Uterus (tissue), 4 donors: ENCODE measurements around the gene PPP1R3D. TPM values are rescaled to one million over a fixed set of nuclear protein-coding genes. Genes with fewer than 3 reads are reported as not detected.
"Not testable (repeated sequence)": the region's sequence is repeated elsewhere in the genome, so short reads cannot be mapped to it uniquely, and the experiment has no call there.

ENCODE experiments used
- DNase-seq, 2 donors: peaks; one replicate each; pipeline ENCODE4 v3.0.0-alpha.2; 2019 to 2020
- H3K27ac ChIP-seq, 2 donors: fragments of 200-600 bp; sonication (generic); 1 replicate in 1 of 2; 2 replicates in 1 of 2; pipeline ENCODE4 v1.5.1; 2016 to 2018
- H3K27me3 ChIP-seq, 2 donors: fragments of 200-600 bp; sonication (generic); one replicate each; pipeline ENCODE4 v1.5.1; 2018 to 2019; ENCODE audit warnings: control low read depth in 1 of 2
- H3K36me3 ChIP-seq, 2 donors: fragments of 200-600 bp; sonication (generic); one replicate each; pipeline ENCODE4 v1.5.1; 2019; ENCODE audit warnings: control low read depth in 1 of 2
- H3K4me1 ChIP-seq, 2 donors: fragments of 200-600 bp; sonication (generic); one replicate each; pipeline ENCODE4 v1.5.1; 2018 to 2019; ENCODE audit warnings: control low read depth in 1 of 2
- H3K4me3 ChIP-seq, 2 donors: fragments of 200-600 bp; sonication (generic); 1 replicate in 1 of 2; 2 replicates in 1 of 2; pipeline ENCODE4 v1.5.1; 2018 to 2019; ENCODE audit warnings: mild to moderate bottlenecking in 1 of 2
- H3K9me3 ChIP-seq, 2 donors: fragments of 200-600 bp; sonication (generic); one replicate each; pipeline ENCODE4 v1.5.1; 2019; ENCODE audit warnings: control low read depth in 1 of 2
- POLR2A ChIP-seq, 2 donors: fragments of 450-650 bp; IDR thresholded peaks; one replicate each; pipeline ENCODE4 v1.6.1; 2016; ENCODE audit warnings: antibody characterized with exemption in 2 of 2, mild to moderate bottlenecking in 1 of 2, moderate library complexity in 1 of 2
- intact Hi-C: fragments of 100-400 bp; cut with DNase I; formaldehyde crosslinking; loops from one replicate; pipeline ENCODE4 v1.15.1; 2023; ENCODE audit warnings: low total_unique reads
- total RNA-seq, 4 donors: library from RNA; depleted of rRNA in 3 of 4; stranded (reverse); fragments of >200 nt in 3 of 4; gene quantifications; one replicate each; pipeline versions ENCODE4 v1.1.0 to v1.2.4, GENCODE V29; 2014 to 2023
- TF ChIP-seq, protein P1 (sequence below), 4 experiments: fragments of 200-600 bp in 2 of 4; fragments of 450-650 bp in 2 of 4; sonication (generic) in 2 of 4; IDR thresholded peaks; one replicate each; pipeline ENCODE4 v1.5.1; 2016 to 2019; ENCODE audit warnings: antibody characterized with exemption in 4 of 4, mild to moderate bottlenecking in 2 of 4, moderate library complexity in 1 of 4
- donor health status: DM: yes; HTN: yes; CAD: no.

PPP1R3D gene
- total RNA-seq, 4 donors from 2014 or later = 1.3 to 10.1 (median 8.7) TPM

GRCh38 chr20:59891581-59891980 is 48.5 kb downstream of the PPP1R3D start:
- Histone ChIP-seq H3K27me3 (no peaks in the 10 kb centered on the region), H3K27ac (no peak overlapping the region), H3K4me3 (no peak overlapping the region), H3K9me3 (no peaks in the 10 kb centered on the region), H3K4me1 (no peaks in the 10 kb centered on the region), H3K36me3 (no peaks in the 10 kb centered on the region)
- intact Hi-C loops = no loop called here
- TF ChIP-seq POLR2A (IDR thresholded peaks at IDR 0.05) = no peak
- no peak for DNase-seq

DNA sequence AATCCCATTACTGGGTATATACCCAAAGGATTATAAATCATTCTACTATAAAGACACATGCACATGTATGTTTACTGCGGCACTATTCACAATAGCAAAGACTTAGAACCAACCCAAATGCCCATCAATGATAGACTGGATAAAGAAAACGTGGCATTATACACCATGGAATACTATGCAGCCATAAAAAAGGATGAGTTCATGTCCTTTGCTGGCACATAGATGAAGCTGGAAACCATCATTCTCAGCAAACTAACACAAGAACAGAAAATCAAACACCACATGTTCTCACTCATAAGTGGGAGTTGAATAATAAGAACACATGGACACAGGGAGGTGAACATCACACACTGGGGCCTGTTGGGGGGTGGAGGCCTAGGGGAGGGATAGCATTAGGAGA is 50.1 kb downstream of the PPP1R3D start:
- H3K4me1 ChIP-seq, H3K4me3 ChIP-seq, intact Hi-C loops, H3K27me3 ChIP-seq, DNase-seq, H3K9me3 ChIP-seq, H3K27ac ChIP-seq, H3K36me3 ChIP-seq: not testable (repeated sequence)

DNA sequence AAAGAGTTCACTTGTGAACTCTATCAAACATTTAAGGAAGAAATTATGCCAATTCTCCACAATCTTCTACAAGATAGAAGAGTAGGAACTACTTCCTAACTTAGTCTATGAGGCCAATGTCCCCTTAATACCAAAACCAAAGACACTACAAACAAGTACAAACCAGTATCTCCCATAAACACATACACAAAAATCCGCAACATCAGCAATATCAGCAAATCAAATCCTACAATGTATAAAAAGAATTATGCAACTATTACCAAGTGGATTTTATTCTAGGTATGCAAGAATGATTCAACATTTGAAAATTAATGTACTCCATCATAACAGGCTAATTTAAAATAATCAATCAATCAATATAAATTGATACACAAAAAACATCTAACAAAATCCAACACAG is 52.1 kb downstream of the PPP1R3D start:
- TF ChIP-seq, protein P1, sequence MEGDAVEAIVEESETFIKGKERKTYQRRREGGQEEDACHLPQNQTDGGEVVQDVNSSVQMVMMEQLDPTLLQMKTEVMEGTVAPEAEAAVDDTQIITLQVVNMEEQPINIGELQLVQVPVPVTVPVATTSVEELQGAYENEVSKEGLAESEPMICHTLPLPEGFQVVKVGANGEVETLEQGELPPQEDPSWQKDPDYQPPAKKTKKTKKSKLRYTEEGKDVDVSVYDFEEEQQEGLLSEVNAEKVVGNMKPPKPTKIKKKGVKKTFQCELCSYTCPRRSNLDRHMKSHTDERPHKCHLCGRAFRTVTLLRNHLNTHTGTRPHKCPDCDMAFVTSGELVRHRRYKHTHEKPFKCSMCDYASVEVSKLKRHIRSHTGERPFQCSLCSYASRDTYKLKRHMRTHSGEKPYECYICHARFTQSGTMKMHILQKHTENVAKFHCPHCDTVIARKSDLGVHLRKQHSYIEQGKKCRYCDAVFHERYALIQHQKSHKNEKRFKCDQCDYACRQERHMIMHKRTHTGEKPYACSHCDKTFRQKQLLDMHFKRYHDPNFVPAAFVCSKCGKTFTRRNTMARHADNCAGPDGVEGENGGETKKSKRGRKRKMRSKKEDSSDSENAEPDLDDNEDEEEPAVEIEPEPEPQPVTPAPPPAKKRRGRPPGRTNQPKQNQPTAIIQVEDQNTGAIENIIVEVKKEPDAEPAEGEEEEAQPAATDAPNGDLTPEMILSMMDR (IDR thresholded peaks at IDR 0.05) = no peak
- TF ChIP-seq POLR2A (IDR thresholded peaks at IDR 0.05) = no peak
- intact Hi-C loops = no loop called here
- no peak overlapping the region for H3K4me3 ChIP-seq
- H3K36me3 ChIP-seq = no peaks in the 10 kb centered on the region
- H3K4me1 ChIP-seq = no peaks in the 10 kb centered on the region
- no peaks in the 10 kb centered on the region for H3K27me3 ChIP-seq
- H3K9me3 ChIP-seq = no peaks in the 10 kb centered on the region
- H3K27ac ChIP-seq = no peak overlapping the region
- no peak for DNase-seq

Other genes with a start within 250 kb of the PPP1R3D start
- gene SYCP2, start 6.7 kb downstream of the PPP1R3D start, total RNA-seq = 10 to 100 TPM in 1 of 4 donors, 1 to 10 TPM in 3; 1.2 to 22.5 (median 6.6) TPM
- gene FAM217B, start 84 bp upstream of the PPP1R3D start, total RNA-seq = 10 to 100 TPM; 12.9 to 22.5 (median 14.5) TPM
- gene CDH26, start 18.1 kb upstream of the PPP1R3D start, total RNA-seq = 1 to 10 TPM in 1 of 4 donors, under 1 TPM in 2, not detected in 1; 0.76 to 2.1 (median 0.77) TPM